ENCODE measurements around the gene APBA2.

APBA2 gene

GRCh38 chr15:28980709-28981350 lies 95.1 kb downstream of the APBA2 start:
- H3K4me3 ChIP-seq (ENCODE audit: low read depth, low read length), result no peak overlapping the region

DNA sequence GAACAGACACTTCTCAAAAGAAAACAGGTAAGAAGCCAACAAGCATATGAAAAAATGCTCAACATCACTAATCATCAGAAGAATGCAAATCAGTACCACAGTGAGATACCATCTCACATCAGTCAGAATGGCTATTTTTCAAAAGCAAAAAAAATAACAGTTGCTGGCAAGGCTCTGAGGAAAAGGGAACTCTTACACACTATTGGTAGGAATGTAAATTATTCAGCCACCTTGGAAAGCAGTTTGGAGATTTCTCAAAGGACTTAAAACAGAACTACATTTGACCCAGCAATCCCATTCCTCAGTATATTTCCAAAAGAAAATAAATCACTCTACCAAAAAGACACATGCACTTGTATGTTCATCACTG lies 95.6 kb downstream of the APBA2 start:
- H3K4me3 ChIP-seq (ENCODE audit: low read depth, low read length), result no peak overlapping the region

DNA sequence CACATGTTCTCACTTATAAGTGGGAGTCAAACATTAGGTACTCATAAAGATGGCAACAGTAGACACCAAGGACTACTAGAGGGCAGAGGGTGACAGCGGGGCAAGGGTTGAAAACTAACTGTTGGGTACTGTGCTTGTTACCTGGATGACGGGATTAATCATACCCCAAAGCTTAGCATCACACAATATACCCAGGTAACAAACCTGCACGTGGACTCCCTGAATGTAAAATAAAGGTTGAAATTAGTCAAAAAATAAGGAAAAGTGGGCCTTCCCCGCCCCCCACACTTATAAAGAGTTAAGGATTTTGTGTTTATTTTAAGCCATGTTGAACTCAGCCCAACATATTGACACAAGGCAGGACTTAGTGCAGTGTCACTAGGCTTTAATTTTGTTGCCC lies 96.1 kb downstream of the APBA2 start:
- no peak overlapping the region for H3K4me3 ChIP-seq (ENCODE audit: low read depth, low read length)

DNA sequence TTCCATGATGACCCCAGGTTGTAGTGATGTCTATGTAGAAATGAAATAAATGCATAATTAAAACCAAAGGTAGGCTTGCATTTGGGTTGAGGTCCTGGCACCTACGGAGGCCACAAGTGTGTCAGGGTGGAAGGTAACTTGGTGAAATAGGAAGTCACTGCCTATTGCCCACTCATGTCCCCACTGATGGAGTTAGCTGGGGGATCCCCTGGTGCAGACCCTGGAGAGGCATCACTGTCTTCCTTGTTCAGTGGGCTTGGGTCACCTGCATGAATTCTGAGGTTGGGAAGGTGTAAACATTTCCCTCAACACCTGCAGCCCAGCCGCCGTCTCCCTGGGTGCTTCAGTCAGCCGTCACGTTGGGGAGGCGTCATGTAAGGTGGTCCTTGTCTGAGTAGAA lies 97.1 kb downstream of the APBA2 start:
- no peak overlapping the region for H3K4me3 ChIP-seq (ENCODE audit: low read depth, low read length)

- H3K4me3 ChIP-seq (ENCODE audit: low read depth, low read length), result no peak overlapping the region
Measured at GRCh38 chr15:28983432-28984311, 97.9 kb downstream of the APBA2 start.

- H3K4me3 ChIP-seq (ENCODE audit: low read depth, low read length), result no peak overlapping the region
Measured at GRCh38 chr15:28984421-28985315, 98.9 kb downstream of the APBA2 start.

- no peak overlapping the region for H3K4me3 ChIP-seq (ENCODE audit: low read depth, low read length)
Measured at GRCh38 chr15:28985316-28985645, 99.5 kb downstream of the APBA2 start.

GRCh38 chr15:28985691-28986090 lies 99.9 kb downstream of the APBA2 start:
- no peak overlapping the region for H3K4me3 ChIP-seq (ENCODE audit: low read depth, low read length)

DNA sequence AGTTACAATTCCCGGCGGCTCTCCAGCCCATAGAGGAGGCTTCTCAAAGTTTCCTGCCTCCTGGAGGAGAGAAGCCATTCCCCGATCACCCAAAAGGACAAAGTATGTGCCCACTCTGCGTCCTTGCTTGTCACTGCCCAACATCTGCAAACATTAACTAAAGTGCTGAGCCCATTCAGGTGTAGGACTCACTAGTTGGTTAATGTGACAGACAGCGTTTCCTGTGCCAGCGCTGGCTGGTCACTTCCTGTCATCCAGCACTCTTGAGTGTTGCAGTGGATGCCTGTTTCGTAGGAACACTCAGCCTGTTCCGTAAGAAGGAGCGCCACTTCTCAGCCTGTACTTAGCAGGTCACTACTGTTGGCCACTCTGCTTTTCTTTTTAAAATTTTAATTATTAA lies 100.3 kb downstream of the APBA2 start:
- H3K4me3 ChIP-seq (ENCODE audit: low read depth, low read length), result no peak overlapping the region

- no peak overlapping the region for H3K4me3 ChIP-seq (ENCODE audit: low read depth, low read length)
Measured at GRCh38 chr15:28986726-28987125, 101.0 kb downstream of the APBA2 start.

- no peak overlapping the region for H3K4me3 ChIP-seq (ENCODE audit: low read depth, low read length)
Measured at GRCh38 chr15:28987337-28987736, 101.6 kb downstream of the APBA2 start.

DNA sequence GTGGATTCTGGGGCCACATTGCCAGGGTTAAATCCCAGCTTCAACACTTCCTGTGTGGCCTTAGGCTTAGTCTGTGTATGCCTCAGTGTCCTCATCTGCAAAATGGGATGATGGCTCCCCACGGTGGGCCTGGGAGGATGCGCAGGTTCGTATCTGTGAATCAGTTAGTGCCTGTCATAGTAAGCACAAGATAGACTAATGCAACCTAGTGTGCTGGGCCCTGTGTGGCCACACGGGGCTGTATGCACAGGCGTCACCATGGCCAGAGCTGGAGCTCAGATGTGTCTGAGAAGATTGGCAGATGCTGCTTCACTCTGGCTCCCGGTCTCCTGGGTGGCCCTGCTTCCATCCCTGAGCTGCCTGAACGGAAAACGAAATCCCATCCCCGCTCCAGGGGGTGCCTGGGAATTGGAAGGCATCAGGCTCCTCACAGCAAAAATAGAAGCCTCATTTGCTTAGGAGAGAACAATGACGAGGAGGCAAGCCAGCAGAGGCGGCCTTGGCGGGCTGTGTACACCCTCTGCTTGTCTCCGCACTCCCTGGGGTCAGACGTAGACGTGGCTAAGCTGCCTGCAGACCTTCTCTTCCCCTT lies 103.6 kb downstream of the APBA2 start:
- no peak overlapping the region for H3K4me3 ChIP-seq (ENCODE audit: low read depth, low read length)

- H3K4me3 ChIP-seq (ENCODE audit: low read depth, low read length), result no peak overlapping the region
Measured at GRCh38 chr15:28989896-28990295, 104.1 kb downstream of the APBA2 start.

GRCh38 chr15:28990390-28990789 lies 104.6 kb downstream of the APBA2 start:
- H3K4me3 ChIP-seq (ENCODE audit: low read depth, low read length), result no peak overlapping the region

DNA sequence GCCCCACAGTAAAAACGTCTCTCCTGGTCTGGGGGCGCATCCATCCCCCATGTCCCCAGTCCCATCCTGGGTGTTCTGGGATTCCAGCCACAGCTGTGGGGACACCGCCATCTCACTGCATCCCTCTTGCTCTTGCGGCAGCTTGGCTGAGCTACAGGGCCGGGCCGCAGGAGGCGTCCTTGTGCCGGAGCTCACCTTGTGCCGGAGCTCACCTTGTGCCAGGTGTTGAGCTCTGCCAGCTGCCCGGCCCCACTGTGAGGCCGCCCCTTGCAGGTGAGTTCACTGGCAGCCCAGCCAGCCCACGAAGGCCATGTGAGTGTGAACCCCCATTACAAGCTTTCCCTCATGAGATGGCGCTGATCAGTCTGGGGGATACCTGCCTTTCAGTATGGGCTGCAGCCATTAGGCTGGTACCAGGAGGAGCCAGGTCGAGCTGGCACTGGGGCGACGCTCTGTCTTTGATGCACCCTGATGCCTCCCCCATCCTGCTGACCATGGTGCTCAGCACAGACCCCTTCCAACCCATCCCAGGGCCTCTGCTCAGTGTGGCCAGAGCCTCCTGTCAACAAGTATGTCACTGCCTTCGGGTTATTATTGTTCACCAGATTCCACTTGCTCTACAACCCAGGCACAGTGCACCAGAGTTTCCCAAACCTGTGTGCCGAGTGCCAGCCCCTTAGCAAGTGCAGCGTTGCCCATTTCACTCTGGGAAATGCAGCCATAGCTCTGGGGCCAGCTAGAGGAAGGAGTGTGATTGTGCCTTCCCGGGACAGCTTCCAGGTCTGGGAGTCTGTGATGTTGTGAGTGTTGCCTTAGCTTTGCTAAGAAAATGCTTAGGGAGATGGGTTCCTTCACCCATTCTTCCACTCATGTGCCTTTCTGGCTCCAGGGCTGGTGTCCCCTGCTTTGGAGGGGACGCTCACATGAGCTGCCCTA lies 105.7 kb downstream of the APBA2 start:
- no peak overlapping the region for H3K4me3 ChIP-seq (ENCODE audit: low read depth, low read length)

GRCh38 chr15:28992336-28992864 lies 106.6 kb downstream of the APBA2 start:
- no peak overlapping the region for H3K4me3 ChIP-seq (ENCODE audit: low read depth, low read length)

GRCh38 chr15:28993051-28993719 lies 107.4 kb downstream of the APBA2 start:
- no peak overlapping the region for H3K4me3 ChIP-seq (ENCODE audit: low read depth, low read length)

GRCh38 chr15:28993720-28994053 lies 107.9 kb downstream of the APBA2 start:
- H3K4me3 ChIP-seq (ENCODE audit: low read depth, low read length), result no peak overlapping the region

- H3K4me3 ChIP-seq (ENCODE audit: low read depth, low read length), result no peak overlapping the region
Measured at GRCh38 chr15:28994142-28994830, 108.5 kb downstream of the APBA2 start.

Measured in iPS-11a (cell line).